Activated CD4-positive, alpha-beta T cell treated with anti-CD3 and anti-CD28 coated beads, Interleukin-2, Interleukin-4, amounts not matched to agents 100 ng/mL and 50 ng/mL, durations not matched to agents 16 hours and 8 hours (primary cell): ENCODE measurements around the gene FNBP1.
A peak's percentile ranks its signal among the peaks of the same experiment; 100 is the strongest.
"Not testable (repeated sequence)": the region's sequence is repeated elsewhere in the genome, so short reads cannot be mapped to it uniquely, and the experiment has no call there.

Experiments
- DNase-seq: peaks from one replicate; pipeline ENCODE4 v3.0.0-alpha.2; 2020; ENCODE audit warnings: low spot score

Gene FNBP1

DNA sequence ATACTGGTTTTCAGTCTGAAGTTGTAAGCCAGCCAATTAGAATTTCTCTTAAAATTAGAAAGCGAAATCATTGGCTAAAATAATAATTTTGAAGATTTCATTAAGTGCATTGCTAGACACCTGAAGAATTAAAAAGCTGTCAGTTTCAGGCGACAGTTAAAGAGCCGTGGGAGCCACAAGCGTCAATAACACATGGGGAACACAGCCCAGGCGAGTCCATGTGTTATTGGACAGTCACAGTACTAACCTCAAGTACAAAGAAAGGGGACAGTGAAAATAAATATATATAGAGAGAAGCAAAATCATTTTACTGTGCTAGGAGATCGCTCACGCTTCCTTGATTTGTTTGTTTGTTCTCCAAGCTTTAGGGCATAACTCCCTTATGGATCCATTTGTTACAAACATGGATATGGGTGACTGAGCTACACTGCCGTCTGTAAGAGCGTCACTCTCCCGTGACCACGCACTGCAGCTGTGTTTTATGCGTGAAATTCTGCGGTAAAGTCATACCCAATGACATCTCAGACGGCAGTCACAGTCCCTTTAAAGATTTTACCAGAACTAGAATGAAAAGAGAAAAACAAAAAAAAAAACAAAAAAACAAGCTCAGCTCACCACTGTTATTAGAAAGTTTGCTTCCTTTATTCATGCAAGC, 124.6 kb downstream of the FNBP1 start:
- DNase-seq, result no peak

DNA sequence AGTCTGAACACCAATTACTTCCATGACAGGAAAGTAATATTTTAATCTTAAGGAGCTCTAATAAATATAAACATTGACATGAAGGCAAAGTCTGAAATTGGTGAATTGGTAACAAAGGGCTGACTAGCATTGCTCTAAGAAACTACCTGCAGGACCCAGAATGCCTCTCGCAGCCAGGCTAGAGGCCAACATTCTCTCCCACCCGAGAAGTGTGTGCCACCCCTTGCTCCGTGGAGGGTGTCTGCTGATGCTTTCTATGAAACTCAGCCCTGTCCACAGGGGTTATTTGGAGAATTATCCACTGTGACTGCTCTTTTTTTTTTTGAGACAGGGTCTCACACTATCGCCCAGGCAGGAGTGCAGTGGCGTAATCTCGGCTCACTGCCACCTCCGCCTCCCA, 126.3 kb downstream of the FNBP1 start:
- DNase-seq, result no peak

DNA sequence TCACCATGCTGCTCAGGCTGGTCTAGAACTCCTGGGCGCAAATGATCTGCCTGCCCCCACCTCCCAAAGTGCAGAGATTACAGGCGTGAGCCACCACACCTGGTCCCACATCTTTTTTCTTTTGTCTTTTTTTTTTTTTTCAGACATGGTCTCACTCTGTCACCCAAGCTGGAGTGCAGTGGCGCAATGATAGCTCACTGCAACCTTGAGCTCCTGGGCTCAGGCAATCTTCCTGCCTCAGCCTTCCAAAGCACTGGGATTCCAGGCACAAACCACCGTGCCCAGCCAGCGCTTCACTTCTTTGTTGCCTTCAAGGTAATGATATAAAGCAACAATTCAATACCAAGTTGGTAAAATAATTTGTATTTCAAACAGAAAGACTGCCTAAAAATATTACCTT, 128.9 kb downstream of the FNBP1 start:
- no peak for DNase-seq

DNA sequence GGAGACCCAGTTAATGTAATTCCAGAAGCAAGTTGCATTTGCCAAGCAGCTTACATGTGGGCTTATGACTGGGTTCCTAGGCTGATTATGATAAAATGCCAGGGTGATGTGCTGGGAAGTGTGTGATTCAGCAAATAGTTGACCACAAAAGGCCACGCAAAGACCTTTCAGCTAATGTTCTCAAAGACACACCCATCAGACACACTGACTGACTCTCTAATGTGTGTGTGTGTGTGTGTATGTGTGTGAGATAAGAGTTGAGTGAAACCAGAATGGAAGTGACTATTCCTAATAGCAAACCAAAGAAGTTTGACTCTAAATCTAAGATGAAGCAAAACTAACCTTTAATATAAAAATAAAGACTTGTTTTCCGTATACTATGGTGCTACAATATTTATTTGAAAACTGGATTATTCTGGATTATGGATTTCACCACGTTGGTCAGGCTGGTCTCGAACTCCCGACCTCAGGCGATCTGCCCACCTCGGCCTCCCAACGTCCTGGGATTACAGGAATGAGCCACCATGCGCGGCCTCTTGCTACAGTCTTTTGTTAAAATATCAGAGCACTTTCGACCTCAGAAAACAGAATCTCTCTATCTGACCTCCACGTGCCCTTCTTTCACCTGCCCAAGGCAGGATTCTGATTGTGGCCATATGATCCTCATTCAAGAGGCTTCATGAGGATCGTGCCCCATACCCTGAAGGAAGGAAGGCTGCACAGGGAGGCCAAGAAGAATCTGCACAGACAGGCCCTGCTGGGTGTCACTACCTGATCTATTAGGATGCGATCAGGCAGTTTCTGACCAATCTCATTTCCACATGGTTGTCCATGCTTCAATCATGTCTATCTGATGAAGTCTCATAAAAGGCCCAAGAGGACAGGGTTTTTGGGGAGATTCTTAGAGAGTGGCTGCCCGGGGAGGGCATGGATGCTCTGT, 132.1 kb downstream of the FNBP1 start:
- no peak for DNase-seq

DNA sequence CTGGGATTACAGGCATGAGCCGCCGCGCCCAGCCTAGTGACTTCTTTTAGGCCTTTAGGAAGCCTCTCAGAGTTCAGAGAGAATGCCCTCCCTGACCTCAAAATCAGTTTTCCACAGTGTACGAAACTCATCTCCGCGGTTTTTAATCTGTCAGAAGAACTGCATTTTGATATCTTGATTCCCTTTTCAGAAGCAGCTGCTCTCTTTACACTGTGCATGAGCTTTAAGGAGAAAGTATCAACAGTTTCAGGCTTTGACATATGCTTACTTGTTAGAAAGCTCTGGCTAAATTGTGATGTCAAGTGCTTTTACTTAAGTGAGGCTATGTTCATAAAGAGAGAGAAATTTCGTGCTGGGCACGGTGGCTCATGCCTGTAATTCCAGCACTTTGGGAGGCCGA, 133.1 kb downstream of the FNBP1 start:
- DNase-seq, result no peak

DNA sequence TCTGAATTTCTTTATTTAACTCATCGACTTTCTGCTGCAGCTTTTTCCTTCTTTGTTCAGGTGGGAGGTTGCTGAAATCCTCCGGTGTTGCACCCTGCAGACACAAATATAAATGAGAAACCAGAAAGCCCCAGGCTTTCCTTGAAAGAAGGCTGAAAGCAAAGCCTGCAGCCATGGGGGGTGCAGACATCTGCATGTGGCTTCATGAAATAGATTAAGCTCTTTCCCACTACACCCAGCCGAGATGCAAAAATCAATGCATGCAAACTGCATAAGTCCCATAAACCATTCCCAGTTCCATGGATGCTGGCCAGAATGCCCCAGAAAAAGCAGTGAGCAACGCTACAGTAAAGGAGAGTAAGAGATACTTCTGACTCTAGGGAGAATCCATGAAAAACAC, 134.1 kb downstream of the FNBP1 start:
- no peak for DNase-seq

DNA sequence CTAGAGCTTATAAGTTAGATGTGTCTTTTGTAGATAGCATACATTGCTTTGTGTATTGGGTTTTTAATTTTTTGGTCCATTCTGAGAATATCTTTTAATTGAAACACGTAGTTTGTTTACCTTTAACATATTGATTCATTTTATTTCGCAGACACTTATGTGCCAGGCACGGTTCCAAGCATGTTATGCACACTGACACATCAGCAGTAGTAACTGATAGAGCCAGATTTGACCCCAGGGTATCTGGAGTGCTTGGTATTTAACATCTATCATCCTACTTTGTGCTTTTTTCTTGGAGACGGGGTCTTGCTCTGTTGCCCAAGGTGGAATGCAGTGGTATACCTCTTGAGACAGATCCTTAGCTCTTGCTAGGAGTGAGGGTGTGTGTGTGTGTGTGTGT, 135.8 kb downstream of the FNBP1 start:
- no peak for DNase-seq

DNA sequence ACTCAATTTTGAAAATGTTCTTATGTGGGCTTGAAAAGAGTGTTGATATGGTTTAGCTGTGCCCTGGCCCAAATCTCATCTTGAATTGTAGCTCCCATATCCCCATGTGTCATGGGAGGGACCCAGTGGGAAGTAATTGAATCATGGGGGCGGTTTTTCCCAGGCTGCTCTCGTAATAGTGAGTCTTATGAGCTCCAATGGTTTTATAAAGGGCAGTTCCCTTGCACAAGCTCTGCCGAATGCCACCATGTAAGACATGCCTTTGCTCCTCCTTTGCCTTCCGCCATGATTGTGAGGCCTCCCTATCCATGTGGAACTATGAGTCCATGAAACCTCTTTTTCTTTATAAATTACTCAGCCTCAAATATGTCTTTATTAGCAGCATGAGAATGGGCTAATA, 136.7 kb downstream of the FNBP1 start:
- DNase-seq, result no peak

DNA sequence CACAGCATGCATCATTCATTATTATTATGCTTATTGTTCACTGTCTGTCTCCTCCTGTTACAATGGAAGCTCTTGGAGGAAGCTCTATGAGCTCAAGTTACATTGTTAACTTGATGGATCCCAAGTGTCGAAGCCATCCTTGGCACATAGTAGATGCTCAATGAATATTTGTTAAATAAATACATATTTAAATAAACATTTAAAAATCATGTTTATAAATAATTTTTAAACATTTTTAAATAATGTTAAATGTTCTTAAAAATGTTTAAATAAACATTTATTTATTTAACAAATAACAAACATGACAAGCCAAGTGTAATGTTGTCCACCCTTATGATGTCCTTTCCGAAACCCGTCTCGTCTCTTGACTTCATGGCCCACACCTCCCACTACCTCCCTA, 138.3 kb downstream of the FNBP1 start:
- no peak for DNase-seq

DNA sequence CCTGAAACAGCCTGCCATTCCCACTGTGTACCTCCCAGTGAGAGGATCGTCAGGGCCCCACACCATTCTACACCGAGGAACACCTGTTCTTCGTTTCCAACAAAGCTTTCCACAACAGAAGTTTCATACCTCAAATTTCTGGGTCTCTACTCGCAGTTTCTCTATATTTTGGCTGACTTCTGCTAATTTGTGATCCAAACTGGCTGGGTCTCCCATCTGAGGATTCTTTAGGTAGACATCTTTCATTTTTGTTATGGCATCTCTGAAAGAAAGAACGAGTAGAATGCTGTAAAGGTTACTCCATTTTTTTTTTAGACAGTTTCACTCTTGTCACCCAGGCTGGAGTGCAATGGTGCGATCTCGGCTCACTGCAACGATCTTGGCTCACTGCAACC, 140.3 kb downstream of the FNBP1 start:
- DNase-seq, result no peak

DNA sequence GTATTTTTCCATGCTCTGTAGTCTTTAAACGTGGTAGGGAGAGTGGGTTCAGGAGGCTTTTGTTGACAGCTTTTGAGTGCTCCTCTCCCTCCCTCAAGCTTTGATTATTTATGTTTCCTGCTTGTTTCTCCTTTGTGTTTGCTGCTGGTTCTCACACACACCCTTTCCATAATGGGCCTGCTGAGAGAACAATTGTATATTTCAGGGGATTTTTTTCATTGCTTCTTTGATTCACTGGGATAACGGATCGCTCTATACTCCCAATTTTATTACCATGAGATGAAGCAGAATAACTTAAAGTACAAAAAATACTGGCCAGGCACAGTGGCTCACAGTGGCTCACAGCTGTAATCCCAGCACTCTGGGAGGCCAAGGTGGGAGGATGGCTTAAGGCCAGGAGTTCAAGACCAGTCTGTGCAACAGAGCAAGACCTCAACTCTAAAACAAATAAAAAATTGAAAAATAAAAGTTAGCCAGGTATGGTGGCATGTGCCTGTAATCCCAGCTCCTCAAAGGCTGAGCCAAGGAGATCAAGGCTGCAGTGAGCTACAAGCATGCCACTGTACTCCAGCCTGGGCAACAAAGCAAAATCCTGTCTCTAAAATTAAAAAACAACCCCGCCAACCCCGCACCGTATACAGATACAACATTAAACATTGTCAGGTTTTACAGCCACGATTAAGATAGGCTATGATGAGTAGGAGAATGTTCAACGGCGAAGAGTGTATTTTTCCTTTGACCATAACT, 140.8 kb downstream of the FNBP1 start:
- no peak for DNase-seq

DNA sequence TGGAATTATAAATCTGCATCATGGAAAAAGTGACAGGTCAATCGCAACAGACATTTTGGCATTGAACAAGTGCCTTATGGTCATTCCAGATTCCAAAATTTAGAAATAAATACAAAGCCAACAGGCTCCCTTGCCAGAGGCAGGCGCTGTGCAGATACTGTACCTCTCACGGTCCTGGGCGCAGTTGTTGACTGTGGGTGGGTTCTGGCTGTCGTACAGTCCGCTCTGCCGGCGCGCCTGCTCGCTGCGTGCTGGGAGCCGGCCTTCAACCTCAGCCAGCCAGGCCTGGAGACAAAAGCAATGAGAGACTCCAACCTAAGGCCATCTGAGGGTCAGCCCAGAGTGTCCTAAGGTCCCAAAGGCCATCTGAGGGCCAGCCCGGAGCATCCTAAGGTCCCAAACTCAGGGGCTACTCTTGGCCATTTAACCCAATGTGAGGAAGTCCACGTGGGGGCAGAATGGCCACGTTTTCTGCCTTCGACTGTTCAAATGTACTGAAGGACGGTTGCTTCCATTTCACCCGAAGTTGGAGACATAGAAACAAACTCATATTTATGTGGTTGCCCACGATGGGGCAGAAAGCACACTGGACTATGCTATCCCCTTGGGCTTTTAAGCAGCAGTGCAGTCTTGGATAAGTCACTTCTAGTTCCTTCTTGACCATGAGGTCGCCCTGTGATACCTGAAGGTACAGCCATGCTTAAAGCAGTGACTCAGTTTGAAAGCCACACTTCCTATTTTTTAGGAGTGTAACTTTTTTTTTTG, 142.5 kb downstream of the FNBP1 start:
- no peak for DNase-seq

DNA sequence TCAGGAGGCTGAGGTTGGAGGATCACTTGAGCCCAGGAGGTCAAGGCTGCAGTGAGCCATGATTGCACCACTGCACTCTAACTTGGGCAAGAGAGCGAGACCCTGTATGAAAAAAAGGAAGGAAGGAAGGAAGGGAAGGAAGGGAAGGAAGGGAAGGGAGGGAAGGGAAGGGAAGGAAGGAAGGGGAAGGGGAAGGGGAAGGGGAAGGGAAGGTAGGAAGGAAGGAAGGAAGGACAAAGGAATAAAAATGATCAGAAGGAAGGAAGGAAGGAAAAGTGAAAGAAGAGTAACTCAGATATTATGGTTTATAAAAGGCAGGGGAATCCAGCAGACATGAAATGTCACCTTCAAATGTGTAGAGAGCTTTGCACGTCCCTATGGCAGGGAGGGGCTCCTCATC, 143.4 kb downstream of the FNBP1 start:
- no peak for DNase-seq

DNA sequence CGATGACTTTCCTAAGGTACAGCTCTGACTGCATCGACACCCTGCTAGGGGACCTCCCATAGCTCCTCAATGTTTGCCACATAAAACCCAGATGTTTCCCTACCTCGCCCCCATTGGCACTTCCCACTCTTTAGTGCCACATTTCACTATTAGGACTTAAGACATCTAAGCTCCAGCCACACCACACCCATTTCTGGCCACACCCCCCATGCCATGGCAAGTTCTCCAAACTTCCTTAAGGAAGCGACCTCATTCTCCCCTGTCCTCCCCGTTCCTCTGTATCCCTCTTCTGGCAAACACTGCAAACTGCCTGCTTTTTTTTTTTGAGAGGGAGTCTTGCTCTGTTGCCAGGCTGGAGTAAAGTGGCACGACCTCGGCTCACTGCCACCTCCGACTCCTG, 144.8 kb downstream of the FNBP1 start:
- no peak for DNase-seq

DNA sequence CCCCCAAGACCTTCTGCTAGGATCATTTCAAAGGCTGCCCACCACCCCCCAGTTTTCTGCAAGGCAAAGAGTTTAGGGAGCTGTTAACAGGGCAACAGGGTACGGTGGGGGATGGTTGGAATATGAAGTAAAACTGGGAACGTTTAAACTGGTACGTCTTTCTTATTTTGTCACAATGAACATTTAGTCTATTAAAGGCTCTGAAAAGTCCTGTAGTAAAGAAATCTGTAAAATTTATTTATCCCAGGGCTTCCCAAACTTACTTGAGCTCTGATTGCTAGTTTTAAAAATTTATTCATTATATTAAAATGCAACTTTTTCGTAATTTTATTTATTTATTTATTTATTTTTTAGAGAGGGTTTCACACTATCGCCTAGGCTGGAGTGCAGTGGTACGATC, 145.7 kb downstream of the FNBP1 start:
- no peak for DNase-seq

DNA sequence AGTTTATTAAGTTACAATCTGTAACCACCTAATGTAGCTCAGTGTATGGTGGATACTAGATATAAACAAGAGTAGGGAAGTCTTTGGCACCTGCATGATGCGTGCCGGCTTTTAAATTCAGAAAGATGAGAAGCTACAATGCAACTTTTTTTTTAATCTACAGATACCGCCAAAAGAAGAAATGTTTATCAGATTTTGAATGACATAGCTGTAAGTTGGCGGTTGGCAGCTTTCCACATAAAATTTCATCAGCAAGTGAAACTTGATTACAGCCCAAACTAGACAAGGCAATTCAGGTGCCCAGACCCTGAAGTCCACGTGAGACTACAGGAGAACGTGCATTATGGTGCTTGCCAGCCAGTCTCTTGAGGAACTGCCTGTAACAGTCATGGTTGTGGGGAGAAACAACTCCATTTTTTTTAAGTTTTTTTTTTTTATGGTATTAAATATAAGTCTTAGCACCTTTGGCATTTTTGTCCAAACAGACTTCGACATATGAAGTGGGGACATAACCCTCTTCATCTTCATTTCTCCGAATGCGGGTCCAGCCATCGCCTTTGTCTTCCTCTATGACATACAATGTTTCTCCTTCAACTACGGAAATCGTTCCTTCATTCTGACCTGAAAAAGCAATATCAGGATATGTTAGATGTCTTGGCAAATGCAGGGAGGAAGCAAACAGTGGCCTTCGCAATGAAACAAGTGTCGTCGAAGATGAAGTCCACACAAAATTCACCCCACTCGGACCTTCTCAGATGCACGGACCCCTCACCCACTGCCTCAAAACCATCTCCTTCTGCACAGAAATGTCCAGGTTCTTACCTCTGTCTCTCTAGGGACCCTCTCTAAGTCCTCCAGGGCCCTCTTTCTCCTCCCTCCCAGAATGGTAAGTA, 147.4 kb downstream of the FNBP1 start:
- DNase-seq, result peak; percentile 16

DNA sequence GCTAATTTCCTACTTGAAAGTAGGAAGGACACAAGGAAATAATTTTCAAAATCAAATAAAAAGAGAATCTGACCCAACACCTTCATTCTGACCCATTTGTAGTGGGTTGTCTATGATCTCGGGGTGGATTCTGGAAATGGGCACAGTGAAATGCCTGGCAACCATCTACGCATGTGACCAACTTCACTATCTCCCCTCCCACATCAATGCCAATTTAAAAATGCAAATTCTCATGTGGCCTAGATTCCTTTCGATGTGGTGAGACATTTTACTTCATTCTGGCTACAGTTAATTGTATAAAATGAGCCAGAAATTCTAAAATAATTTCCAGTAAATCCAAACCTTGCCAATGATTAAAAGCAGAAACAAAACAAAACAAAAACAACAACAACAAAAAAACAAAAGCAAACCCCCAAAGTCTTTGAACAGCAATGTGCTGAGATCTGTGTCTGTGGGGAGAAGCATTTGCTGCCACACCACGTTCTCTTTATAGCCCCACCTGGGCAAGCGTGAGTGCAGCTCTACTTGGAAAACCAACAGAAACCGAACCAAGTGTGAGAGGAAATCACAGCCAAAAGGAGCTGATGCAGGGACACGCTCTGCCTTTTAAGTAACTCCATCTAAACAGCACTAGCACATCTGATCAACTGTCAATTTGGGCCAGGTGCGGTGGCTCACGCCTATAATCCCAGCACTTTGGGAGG, 148.7 kb downstream of the FNBP1 start:
- DNase-seq, result peak; percentile 31

DNA sequence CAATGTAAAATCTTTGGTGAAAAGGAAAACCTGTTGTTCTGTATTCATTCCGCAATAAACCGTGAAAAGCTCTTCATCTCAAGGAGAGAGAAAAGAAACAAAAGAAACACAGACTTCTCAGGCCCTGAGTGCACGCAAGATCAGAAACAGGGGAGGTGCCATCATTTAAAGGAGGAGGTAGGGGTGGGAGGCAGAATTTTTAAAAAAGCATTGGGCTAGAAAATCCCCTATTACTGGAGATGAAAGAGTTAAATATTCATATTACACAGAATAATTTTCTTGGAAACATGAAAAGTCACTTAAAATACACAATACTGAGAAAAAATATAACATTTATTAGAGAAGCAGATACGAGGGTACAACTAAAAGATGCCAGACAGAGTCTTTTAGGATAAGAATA, 151.4 kb downstream of the FNBP1 start:
- DNase-seq, result peak; percentile 25

DNA sequence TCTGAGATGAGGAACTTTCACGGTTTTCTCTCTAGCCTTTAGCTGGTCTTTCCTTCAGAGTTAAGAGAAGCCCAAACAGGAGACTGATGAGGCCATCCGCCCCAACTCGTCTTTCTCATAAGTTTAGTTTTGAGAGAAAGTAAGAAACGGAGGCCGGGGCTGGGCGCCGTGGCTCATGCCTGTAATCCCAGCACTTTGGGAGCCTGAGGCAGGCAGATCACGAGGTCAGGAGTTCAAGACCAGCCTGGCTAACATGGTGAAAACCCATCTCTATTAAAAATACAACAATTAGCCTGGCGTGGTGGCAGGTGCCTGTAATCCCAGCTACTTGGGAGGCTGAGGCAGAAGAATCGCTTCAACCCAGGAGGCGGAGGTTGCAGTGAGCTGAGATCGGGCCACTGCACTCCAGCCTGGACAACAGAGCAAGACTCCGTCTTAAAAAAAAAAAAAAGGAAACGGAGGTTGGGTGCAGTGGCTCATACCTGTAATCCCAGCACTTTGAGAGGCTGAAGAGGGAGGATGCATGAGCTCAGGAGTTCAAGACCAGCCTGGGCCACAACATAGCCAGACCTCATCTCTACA, 152.2 kb downstream of the FNBP1 start:
- DNase-seq, result not testable (repeated sequence)
